CD14-positive monocyte (primary cell): ENCODE data around the gene LY86. TPM values are rescaled to one million over a fixed set of nuclear protein-coding genes. Genes with fewer than 3 reads are reported as not detected.

Experiments used
- DNase-seq, 3 donors: peaks; one replicate each; pipeline ENCODE4 v3.0.0-alpha.2; 2011 to 2022
- H2AFZ ChIP-seq: 2 replicates; pipeline ENCODE4 v1.6.0; 2012; ENCODE audit warnings: mild to moderate bottlenecking, low read depth, low read length, inconsistent platforms; ENCODE audit not compliant: insufficient read depth, poor library complexity, severe bottlenecking
- H3K27ac ChIP-seq, 2 donors: 1 replicate in 1 of 2; 2 replicates in 1 of 2; pipeline ENCODE4 v1.5.1; 2012 to 2013; ENCODE audit warnings: low read length in 2 of 2, control low read depth in 1 of 2, inconsistent platforms in 1 of 2, low read depth in 1 of 2, mild to moderate bottlenecking in 1 of 2
- H3K27me3 ChIP-seq, 2 donors: one replicate each; pipeline versions ENCODE4 v1.6.0 to v1.6.1; 2011 to 2013; ENCODE audit warnings: low read length in 2 of 2; ENCODE audit not compliant: control insufficient read depth in 2 of 2, insufficient read depth in 2 of 2
- H3K36me3 ChIP-seq, 2 donors: replicated peaks in 1 of 2; 1 replicate in 1 of 2; 2 replicates in 1 of 2; pipeline versions ENCODE4 v1.5.1 to v1.6.1; 2012 to 2013; ENCODE audit warnings: low read length in 2 of 2, control low read depth in 1 of 2, inconsistent platforms in 1 of 2, mild to moderate bottlenecking in 1 of 2; ENCODE audit not compliant: insufficient read depth in 2 of 2, control insufficient read depth in 1 of 2
- H3K4me1 ChIP-seq, 2 donors: 1 replicate in 1 of 2; 2 replicates in 1 of 2; pipeline versions ENCODE4 v1.5.1 to v1.6.1; 2012 to 2013; ENCODE audit warnings: low read length in 2 of 2, control low read depth in 1 of 2, inconsistent platforms in 1 of 2, mild to moderate bottlenecking in 1 of 2, moderate library complexity in 1 of 2; ENCODE audit not compliant: insufficient read depth in 2 of 2, control insufficient read depth in 1 of 2
- H3K4me2 ChIP-seq: replicated peaks from 2 replicates; pipeline ENCODE3; 2012; ENCODE audit warnings: low read length, moderate library complexity, mild to moderate bottlenecking; ENCODE audit not compliant: poor library complexity, severe bottlenecking; ENCODE audit errors: extremely low read depth
- H3K4me3 ChIP-seq, 3 experiments: fragments of 200-600 bp in 1 of 3; sonication (generic) in 1 of 3; replicated peaks in 1 of 3; 1 replicate in 2 of 3; 2 replicates in 1 of 3; pipeline ENCODE4 v1.5.1; 2011 to 2013; ENCODE audit warnings: low read length in 3 of 3, mild to moderate bottlenecking in 3 of 3, control low read depth in 2 of 3, low read depth in 2 of 3, inconsistent platforms in 1 of 3, moderate library complexity in 1 of 3
- H3K79me2 ChIP-seq: 2 replicates; pipeline ENCODE4 v1.6.0; 2012; ENCODE audit warnings: mild to moderate bottlenecking, control low read depth, inconsistent platforms, low read length, moderate library complexity; ENCODE audit not compliant: insufficient read depth
- H3K9ac ChIP-seq: 2 replicates; pipeline ENCODE4 v1.6.0; 2017; ENCODE audit warnings: low read length, mild to moderate bottlenecking; ENCODE audit not compliant: insufficient read depth, poor library complexity, severe bottlenecking
- H3K9me3 ChIP-seq, 2 donors: replicated peaks in 1 of 2; 1 replicate in 1 of 2; 2 replicates in 1 of 2; pipeline versions ENCODE4 v1.5.1 to v1.6.1; 2012 to 2013; ENCODE audit warnings: low read length in 2 of 2, control low read depth in 1 of 2; ENCODE audit not compliant: control insufficient read depth in 1 of 2, insufficient read depth in 1 of 2
- H4K20me1 ChIP-seq: 2 replicates; pipeline ENCODE4 v1.6.0; 2012; ENCODE audit warnings: mild to moderate bottlenecking, low read length, control low read depth, moderate library complexity; ENCODE audit not compliant: insufficient read depth
- H3K27ac Mint-ChIP-seq, 7 donors: one replicate each; pipeline ENCODE4 v1.8.0; 2020; ENCODE audit warnings: mild to moderate bottlenecking in 7 of 7, mixed read lengths in 7 of 7, moderate library complexity in 6 of 7, inconsistent platforms in 2 of 7
- H3K27me3 Mint-ChIP-seq, 3 donors: one replicate each; pipeline ENCODE4 v1.8.0; 2021 to 2022; ENCODE audit warnings: low read depth in 3 of 3, mild to moderate bottlenecking in 3 of 3, mixed read lengths in 3 of 3, moderate library complexity in 3 of 3, inconsistent platforms in 1 of 3
- H3K36me3 Mint-ChIP-seq, 2 donors: one replicate each; pipeline ENCODE4 v1.8.0; 2020; ENCODE audit warnings: mixed read lengths in 2 of 2, inconsistent platforms in 1 of 2, mild to moderate bottlenecking in 1 of 2
- H3K4me1 Mint-ChIP-seq: one replicate; pipeline ENCODE4 v1.8.0; 2020; ENCODE audit warnings: mild to moderate bottlenecking, mixed read lengths
- H3K4me3 Mint-ChIP-seq, 2 donors: one replicate each; pipeline ENCODE4 v1.8.0; 2020; ENCODE audit warnings: mild to moderate bottlenecking in 2 of 2, mixed read lengths in 2 of 2, moderate library complexity in 1 of 2
- H3K9me3 Mint-ChIP-seq, 7 donors: one replicate each; pipeline ENCODE4 v1.8.0; 2020 to 2022; ENCODE audit warnings: mixed read lengths in 7 of 7, mild to moderate bottlenecking in 6 of 7, moderate library complexity in 6 of 7, inconsistent platforms in 2 of 7
- intact Hi-C, 2 donors: fragments of 100-400 bp; cut with micrococcal nuclease; formaldehyde crosslinking; loops; one replicate each; pipeline versions ENCODE4 v1.15.0 to v1.15.1; 2023
- polyA plus RNA-seq, 3 donors: library from polyadenylated mRNA; depleted of rRNA in 1 of 3; unstranded in 2 of 3; stranded (reverse) in 1 of 3; fragments of 300-500 nt in 2 of 3; fragments of >200 nt in 1 of 3; fragmentation: Illumina TruSeq in 2 of 3; gene quantifications; 1 replicate in 2 of 3; 2 replicates in 1 of 3; pipeline ENCODE4 v1.2.3, GENCODE V29; 2012 to 2021
- TF ChIP-seq, protein P1 (sequence below): fragments of 200-600 bp; IDR thresholded peaks from one replicate; pipeline ENCODE4 v1.8.0; 2022; ENCODE audit warnings: antibody characterized with exemption, mild to moderate bottlenecking

Gene LY86
- polyA plus RNA-seq, 3 donors = 166 to 609 (median 454) TPM

DNA sequence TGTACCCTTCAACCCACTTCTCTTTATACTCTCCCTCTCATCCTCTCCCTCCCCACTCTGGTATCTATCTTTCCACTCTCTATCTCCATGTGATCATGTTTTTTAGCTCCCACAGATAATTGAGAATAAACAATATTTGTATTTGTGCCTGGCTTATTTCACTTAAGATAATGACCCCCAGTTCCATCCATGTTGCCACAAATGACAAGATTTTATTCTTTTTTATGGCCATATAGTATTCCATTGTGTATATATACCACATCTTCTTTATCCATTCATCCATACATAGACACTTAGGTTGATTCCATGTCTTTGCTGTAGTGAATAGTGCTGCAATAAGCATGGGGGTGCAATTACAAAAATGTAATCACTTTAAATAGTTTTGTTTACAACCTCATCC is 62.3 kb downstream of the LY86 start:
- H3K4me3 ChIP-seq = no peak overlapping the region
- Mint-ChIP-seq H3K36me3 (peaks cover 38 to 43% of the 10 kb centered on the region in 2 donors), H3K27ac (no peak overlapping the region), H3K4me1 (peaks cover 20% of the 10 kb centered on the region), H3K9me3 (no peaks in the 10 kb centered on the region), H3K4me3 (no peak overlapping the region), H3K27me3 (no peaks in the 10 kb centered on the region)
- no peak overlapping the region for H3K27ac ChIP-seq
- no peaks in the 10 kb centered on the region for H3K79me2 ChIP-seq
- TF ChIP-seq, protein P1, sequence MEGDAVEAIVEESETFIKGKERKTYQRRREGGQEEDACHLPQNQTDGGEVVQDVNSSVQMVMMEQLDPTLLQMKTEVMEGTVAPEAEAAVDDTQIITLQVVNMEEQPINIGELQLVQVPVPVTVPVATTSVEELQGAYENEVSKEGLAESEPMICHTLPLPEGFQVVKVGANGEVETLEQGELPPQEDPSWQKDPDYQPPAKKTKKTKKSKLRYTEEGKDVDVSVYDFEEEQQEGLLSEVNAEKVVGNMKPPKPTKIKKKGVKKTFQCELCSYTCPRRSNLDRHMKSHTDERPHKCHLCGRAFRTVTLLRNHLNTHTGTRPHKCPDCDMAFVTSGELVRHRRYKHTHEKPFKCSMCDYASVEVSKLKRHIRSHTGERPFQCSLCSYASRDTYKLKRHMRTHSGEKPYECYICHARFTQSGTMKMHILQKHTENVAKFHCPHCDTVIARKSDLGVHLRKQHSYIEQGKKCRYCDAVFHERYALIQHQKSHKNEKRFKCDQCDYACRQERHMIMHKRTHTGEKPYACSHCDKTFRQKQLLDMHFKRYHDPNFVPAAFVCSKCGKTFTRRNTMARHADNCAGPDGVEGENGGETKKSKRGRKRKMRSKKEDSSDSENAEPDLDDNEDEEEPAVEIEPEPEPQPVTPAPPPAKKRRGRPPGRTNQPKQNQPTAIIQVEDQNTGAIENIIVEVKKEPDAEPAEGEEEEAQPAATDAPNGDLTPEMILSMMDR = no peak
- no peak for DNase-seq
- H2AFZ ChIP-seq = no peak overlapping the region
- H3K9ac ChIP-seq = no peak overlapping the region
- H4K20me1 ChIP-seq = no peaks in the 10 kb centered on the region
- H3K4me2 ChIP-seq = no peak overlapping the region
- peaks cover 52 to 84% of the 10 kb centered on the region in 2 donors for H3K36me3 ChIP-seq
- intact Hi-C loops = no loop called here
- H3K4me1 ChIP-seq = peaks cover 0 to 15% of the 10 kb centered on the region in 2 donors
- H3K27me3 ChIP-seq = no peaks in the 10 kb centered on the region
- no peaks in the 10 kb centered on the region for H3K9me3 ChIP-seq

DNA sequence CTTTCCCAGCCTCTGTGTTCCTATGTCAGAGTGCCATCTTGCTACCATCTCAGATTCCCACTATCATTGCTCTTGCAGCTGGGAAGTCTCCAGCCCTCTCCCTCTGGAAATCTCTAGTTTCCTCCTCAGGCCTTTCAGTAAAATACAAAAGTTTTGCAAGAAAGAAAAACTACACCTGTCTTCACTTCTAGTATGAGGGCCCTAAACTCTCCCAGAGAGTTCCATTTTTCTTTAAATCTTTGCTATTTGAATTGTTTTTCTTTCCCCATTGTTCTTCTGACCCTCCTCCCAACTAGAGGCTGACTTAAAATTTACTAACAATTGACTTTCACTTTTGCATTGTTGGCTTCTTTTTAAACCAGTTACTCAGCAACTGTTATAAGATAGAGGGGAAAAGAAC is 62.8 kb downstream of the LY86 start:
- no peaks in the 10 kb centered on the region for H3K27me3 ChIP-seq
- TF ChIP-seq, protein P1 = no peak
- H3K4me2 ChIP-seq = no peak overlapping the region
- peaks cover 0 to 10% of the 10 kb centered on the region in 2 donors for H3K4me1 ChIP-seq
- peaks cover 52 to 85% of the 10 kb centered on the region in 2 donors for H3K36me3 ChIP-seq
- Mint-ChIP-seq H3K27me3 (no peaks in the 10 kb centered on the region), H3K36me3 (peaks cover 38 to 43% of the 10 kb centered on the region in 2 donors), H3K4me1 (peaks cover 21% of the 10 kb centered on the region), H3K9me3 (no peaks in the 10 kb centered on the region), H3K4me3 (no peak overlapping the region), H3K27ac (peak overlapping the region in 2 of 7 donors; percentile 28 to 65)
- DNase-seq = no peak
- intact Hi-C loops = no loop called here
- no peaks in the 10 kb centered on the region for H3K9me3 ChIP-seq
- no peaks in the 10 kb centered on the region for H3K79me2 ChIP-seq
- H3K27ac ChIP-seq = no peak overlapping the region
- no peaks in the 10 kb centered on the region for H4K20me1 ChIP-seq
- no peak overlapping the region for H3K9ac ChIP-seq
- no peak overlapping the region for H3K4me3 ChIP-seq
- no peak overlapping the region for H2AFZ ChIP-seq
